ENCODE data around the gene SZT2.

- TF ChIP-seq CTCF (IDR thresholded peaks at IDR 0.05; ENCODE audit: insufficient read depth, low read depth, low read length) (no peak), EZH2 (IDR thresholded peaks at IDR 0.05; ENCODE audit: insufficient read depth, low read length) (no peak)
These were observed 71.4 kb downstream of the SZT2 start for GRCh38 chr1:43460988-43461693.
